HepG2 (cell line): ENCODE results near the gene PSAPL1. TPM values are rescaled to one million over a fixed set of nuclear protein-coding genes. Genes with fewer than 3 reads are reported as not detected.

ENCODE experiments used
- ATAC-seq: fragments of 200-7000 bp; cut with Tn5 transposase; 3 replicates; pipeline ENCODE4 v1.9.1; 2020; ENCODE audit warnings: mild to moderate bottlenecking, moderate library complexity
- BruUV-seq: library from RNA; stranded (reverse); fragments of 400-500 nt; replicated peaks from 2 replicates; lab custom pipeline; 2021; lab: Mats Ljungman, UMichigan
- CTCF ChIA-PET: fragments of 300-600 bp; formaldehyde crosslinking; extraction: SDS; loops from one replicate; lab custom pipeline; 2021; ENCODE audit warnings: low total read pairs, inconsistent platforms, low intra/inter-chr PET ratio; lab: Yijun Ruan, JAX
- POLR2A ChIA-PET: fragments of 350-600 bp; sonication (Branson Sonifier 250); formaldehyde crosslinking; loops from one replicate; lab custom pipeline; 2020; ENCODE audit warnings: antibody characterized with exemption, inconsistent platforms; lab: Yijun Ruan, JAX
- DNase-seq: peaks from one replicate; pipeline ENCODE4 v3.0.0-alpha.2; 2015; ENCODE audit warnings: low spot score
- FAIRE-seq: peaks from 3 replicates; lab custom pipeline; 2011; peaks lifted over from hg19 to GRCh38; lab: Jason Lieb, UNC
- H2AFZ ChIP-seq: one replicate; pipeline ENCODE4 v1.6.1; 2011; ENCODE audit warnings: low read length, inconsistent platforms
- H3K27ac ChIP-seq: fragments of 300-600 bp; 3 replicates; pipeline ENCODE4 v1.8.0; 2011; ENCODE audit warnings: mixed run types, mild to moderate bottlenecking, mixed read lengths, low read length, inconsistent platforms; ENCODE audit not compliant: insufficient read depth; ENCODE audit errors: extremely low read length
- H3K27me3 ChIP-seq, 2 experiments: fragments of 200-600 bp in 1 of 2; 2 replicates in 1 of 2; 3 replicates in 1 of 2; pipeline versions ENCODE4 v1.6.0 to v1.8.0; 2011; ENCODE audit warnings: low read length in 2 of 2, mild to moderate bottlenecking in 2 of 2, moderate library complexity in 2 of 2, inconsistent platforms in 1 of 2; ENCODE audit not compliant: insufficient read depth in 2 of 2, control insufficient read depth in 1 of 2
- H3K36me3 ChIP-seq, 2 experiments: fragments of 200-600 bp in 1 of 2; replicated peaks in 1 of 2; 2 replicates in 1 of 2; 3 replicates in 1 of 2; pipeline versions ENCODE4 v1.5.1 to v1.8.0; 2011; ENCODE audit warnings: low read length in 2 of 2, inconsistent platforms in 1 of 2; ENCODE audit not compliant: insufficient read depth in 2 of 2, control insufficient read depth in 1 of 2
- H3K4me1 ChIP-seq: 2 replicates; pipeline ENCODE4 v1.5.1; 2012; ENCODE audit warnings: low read length, inconsistent platforms; ENCODE audit not compliant: insufficient read depth
- H3K4me2 ChIP-seq: 2 replicates; pipeline ENCODE4 v1.6.0; 2011; ENCODE audit warnings: low read depth, low read length, inconsistent platforms
- H3K4me3 ChIP-seq, 3 experiments: fragments of 200-600 bp in 1 of 3; sonication (generic), shearing (Covaris generic) in 1 of 3; replicated peaks in 1 of 3; 2 replicates each; pipeline ENCODE4 v1.5.1; 2011 to 2016; ENCODE audit warnings: low read length in 3 of 3, inconsistent platforms in 2 of 3, low read depth in 2 of 3, mild to moderate bottlenecking in 2 of 3, control low read depth in 1 of 3, mixed read lengths in 1 of 3; ENCODE audit not compliant: insufficient read depth in 1 of 3
- H3K79me2 ChIP-seq: one replicate; pipeline ENCODE4 v1.6.1; 2011; ENCODE audit warnings: low read length, inconsistent platforms; ENCODE audit not compliant: insufficient read depth
- H3K9ac ChIP-seq: 2 replicates; pipeline ENCODE4 v1.6.0; 2011; ENCODE audit warnings: mild to moderate bottlenecking, low read depth, low read length, inconsistent platforms; ENCODE audit not compliant: insufficient read depth
- H3K9me3 ChIP-seq: 2 replicates; pipeline ENCODE4 v1.5.1; 2012; ENCODE audit warnings: mild to moderate bottlenecking, low read length
- H4K20me1 ChIP-seq: 2 replicates; pipeline ENCODE4 v1.6.0; 2011; ENCODE audit warnings: inconsistent platforms, mild to moderate bottlenecking, low read length, moderate library complexity; ENCODE audit not compliant: insufficient read depth
- BCL3 ChIP-seq: sonication (generic); formaldehyde crosslinking; IDR thresholded peaks from 2 replicates; pipeline ENCODE4 v1.5.1; 2020; ENCODE audit warnings: mild to moderate bottlenecking, missing genetic modification reagents, moderate library complexity
- CTCF ChIP-seq: sonication (generic); formaldehyde crosslinking; IDR thresholded peaks from 2 replicates; pipeline ENCODE4 v1.5.0; 2020; ENCODE audit warnings: mild to moderate bottlenecking, missing genetic modification reagents, moderate library complexity
- ETV5 ChIP-seq: IDR thresholded peaks from 2 replicates; pipeline ENCODE4 v1.6.1; 2018; ENCODE audit warnings: missing biosample characterization, missing genetic modification reagents, inconsistent platforms, borderline replicate concordance
- HOXA7 ChIP-seq: sonication (generic); formaldehyde crosslinking; IDR thresholded peaks from 2 replicates; pipeline ENCODE4 v1.8.1; 2022; ENCODE audit warnings: mild to moderate bottlenecking, missing genetic modification reagents, moderate library complexity
- RFX5 ChIP-seq: IDR thresholded peaks from 2 replicates; pipeline ENCODE4 v1.6.1; 2011; ENCODE audit warnings: low read depth, low read length, improper control_type of control experiment
- SPEN ChIP-seq: sonication (generic); formaldehyde crosslinking; IDR thresholded peaks from 2 replicates; pipeline ENCODE4 v1.5.1; 2020; ENCODE audit warnings: low read depth, mild to moderate bottlenecking, missing genetic modification reagents
- STAG1 ChIP-seq: sonication (generic); formaldehyde crosslinking; IDR thresholded peaks from 2 replicates; pipeline ENCODE4 v1.4.0; 2020; ENCODE audit warnings: missing genetic modification reagents
- TAF1 ChIP-seq: sonication (generic); formaldehyde crosslinking; IDR thresholded peaks from 2 replicates; pipeline ENCODE4 v1.4.0; 2020; ENCODE audit warnings: missing genetic modification reagents
- TEAD3 ChIP-seq: optimal IDR thresholded peaks from 2 replicates; pipeline ENCODE3; 2016; ENCODE audit warnings: borderline replicate concordance
- ZNF512 ChIP-seq: sonication (generic); formaldehyde crosslinking; IDR thresholded peaks from 2 replicates; pipeline ENCODE4 v1.4.0; 2020; ENCODE audit warnings: mild to moderate bottlenecking, missing genetic modification reagents
- ZNF781 ChIP-seq: sonication (generic); formaldehyde crosslinking; IDR thresholded peaks from 2 replicates; pipeline ENCODE4 v1.5.1; 2020; ENCODE audit warnings: borderline replicate concordance, mild to moderate bottlenecking, missing genetic modification reagents; ENCODE audit errors: not compliant biosample characterization
- whole genome bisulfite sequencing: methylation state at CpG from one replicate; pipeline ENCODE4 v1.1.6; 2017; ENCODE audit warnings: low lambda C conversion rate; 5-methylcytosine and 5-hydroxymethylcytosine counted together
- in situ Hi-C: cut with HindIII; loops from 2 replicates; pipeline ENCODE4 v1.10.0; 2017; ENCODE audit warnings: low pct_unique_long_range_greater_than_20kb; ENCODE audit not compliant: extremely low pct_ligation_motif_present
- intact Hi-C: fragments of 100-400 bp; cut with micrococcal nuclease; formaldehyde crosslinking; loops from one replicate; pipeline ENCODE4 v1.10.0; 2022; ENCODE audit not compliant: unreplicated experiment
- polyA plus RNA-seq, 8 experiments: library from polyadenylated mRNA; depleted of rRNA in 3 of 8; stranded (reverse) in 7 of 8; unstranded in 1 of 8; fragments of >200 nt; fragmentation: Illumina TruSeq in 4 of 8; extraction: Trizol in 4 of 8; gene quantifications; 2 replicates each; pipeline versions ENCODE4 v1.2.1 to v1.2.3, GENCODE V29; 2011 to 2016; ENCODE audit warnings: low read depth in 4 of 8, missing spikeins in 1 of 8, mixed read lengths in 1 of 8; ENCODE audit not compliant: insufficient read depth in 1 of 8
- total RNA-seq, 5 experiments: library from RNA; depleted of rRNA; stranded (reverse); fragments of >200 nt; fragmentation: Illumina TruSeq; extraction: Trizol; gene quantifications; 2 replicates each; pipeline ENCODE4 v1.2.3, GENCODE V29; 2016; ENCODE audit warnings: low read depth in 1 of 5

The PSAPL1 gene
- total and polyA plus RNA-seq, 2 of the 13 experiments (the other 11 are each of a cell fraction or from before 2014, with no cell fraction given): 0.02 to 0.16 TPM

- intact Hi-C loops (no loop called here), in situ Hi-C loops (no loop called here)
- Histone ChIP-seq H4K20me1 (no peaks in the 10 kb centered on the region), H3K9me3 (no peaks in the 10 kb centered on the region), H3K4me3 (no peak overlapping the region), H3K4me1 (peaks cover 13% of the 10 kb centered on the region), H3K27ac (no peak overlapping the region), H3K27me3 (peaks cover 3 to 33% of the 10 kb centered on the region in 2 experiments; a peak in 4 of 5 replicates), H2AFZ (no peak overlapping the region), H3K79me2 (no peaks in the 10 kb centered on the region), H3K9ac (no peak overlapping the region), H3K36me3 (no peaks in the 10 kb centered on the region), H3K4me2 (no peak overlapping the region)
- DNase-seq (peak; percentile 46), FAIRE-seq (peak; percentile 67), ATAC-seq (peak; percentile 80)
- 20% methylated on average over 1 of the region's 11 CpGs for WGBS
- POLR2A ChIA-PET: no interaction called here
- TF ChIP-seq STAG1 (CRISPR knock-in tag): peak; percentile 58
- TF ChIP-seq CTCF: peak; percentile 64
- TF ChIP-seq TAF1 (CRISPR knock-in tag): no peak
- peak; percentile 24 for TF ChIP-seq TEAD3 (CRISPR knock-in tag)
- TF ChIP-seq RFX5: peak; percentile 87
- TF ChIP-seq ZNF781 (CRISPR knock-in tag): no peak
- TF ChIP-seq ETV5 (CRISPR knock-in tag): no peak
- CTCF ChIA-PET: no interaction called here
- no TSS peak for BruUV-seq
Measured at GRCh38 chr4:7462509-7462971, 27.8 kb upstream of the PSAPL1 start.

DNA sequence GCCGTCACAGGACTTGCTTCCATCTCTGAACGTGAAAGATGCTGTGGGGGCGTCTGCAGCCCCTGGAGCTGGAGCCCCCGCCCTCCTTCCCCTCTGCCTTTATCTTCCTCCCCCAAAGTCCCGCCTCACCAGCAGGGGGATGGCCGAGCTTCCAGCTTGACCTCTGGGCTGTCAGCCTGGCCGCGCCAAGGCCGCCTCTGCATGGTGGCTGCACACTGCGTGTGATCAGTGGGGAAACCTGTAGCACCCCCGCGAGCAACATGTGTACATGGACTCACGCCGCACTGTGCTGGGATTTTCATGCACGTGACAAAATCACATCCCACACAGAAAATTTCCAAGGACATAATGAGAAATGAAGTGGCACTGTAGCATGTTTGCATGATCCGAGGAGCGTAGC, 26.5 kb upstream of the PSAPL1 start:
- ATAC-seq: peak; percentile 18; the same call in 2 of the 3 replicates

More for the DNA sequence above, 26.5 kb upstream of the PSAPL1 start:
- in situ Hi-C loops: no loop called here
- Histone ChIP-seq H2AFZ (no peak overlapping the region), H3K27ac (no peak overlapping the region), H3K79me2 (no peaks in the 10 kb centered on the region), H3K4me1 (peaks cover 13% of the 10 kb centered on the region), H4K20me1 (no peaks in the 10 kb centered on the region), H3K36me3 (no peaks in the 10 kb centered on the region), H3K4me2 (no peak overlapping the region), H3K9ac (no peak overlapping the region)
- WGBS: 64% methylated on average over 16 of the region's 17 CpGs
- CTCF ChIA-PET: no interaction called here
- no peak for FAIRE-seq
- BruUV-seq: no TSS peak
- TF ChIP-seq ZNF512: no peak
- TF ChIP-seq SPEN: no peak
- peak; percentile 29; the same call in 1 of the 2 replicates for TF ChIP-seq CTCF
- no peak for TF ChIP-seq BCL3 (CRISPR knock-in tag)
- no peak for TF ChIP-seq HOXA7 (CRISPR knock-in tag)
- TF ChIP-seq, all 625 proteins: peak for 1
- no peak for DNase-seq
- H3K9me3 ChIP-seq: no peaks in the 10 kb centered on the region
- POLR2A ChIA-PET: no interaction called here
- no peak overlapping the region for H3K4me3 ChIP-seq
- intact Hi-C loops: no loop called here
- peaks cover 5 to 31% of the 10 kb centered on the region in 2 experiments; a peak in 4 of 5 replicates for H3K27me3 ChIP-seq
